Activated B cell treated with CpG ODN at 0.5 μM for 24 hours (primary cell): ENCODE data around the gene NTRK1. TPM values are rescaled to one million over a fixed set of nuclear protein-coding genes. Genes with fewer than 3 reads are reported as not detected.

ENCODE experiments used
- ATAC-seq: fragments of 200-7000 bp; cut with Tn5 transposase; one replicate; pipeline ENCODE4 v1.10.0; 2021; ENCODE audit warnings: low read depth, mild to moderate bottlenecking, moderate library complexity
- CTCF ChIA-PET: fragments of 350-600 bp; sonication (Branson Sonifier 250); formaldehyde crosslinking; loops from one replicate; lab custom pipeline; 2021; ENCODE audit warnings: antibody characterized with exemption; lab: Charles Lee
- POLR2A ChIA-PET: fragments of 350-600 bp; sonication (Branson Sonifier 250); formaldehyde crosslinking; loops from one replicate; lab custom pipeline; 2021; ENCODE audit warnings: antibody characterized with exemption; lab: Charles Lee
- DNase-seq: peaks from one replicate; pipeline ENCODE4 v3.0.0; 2022
- H3K27ac Mint-ChIP-seq: one replicate; pipeline ENCODE4 v1.8.0; 2020; ENCODE audit warnings: mixed read lengths
- H3K27me3 Mint-ChIP-seq: one replicate; pipeline ENCODE4 v1.8.0; 2021; ENCODE audit warnings: mixed read lengths
- H3K36me3 Mint-ChIP-seq: one replicate; pipeline ENCODE4 v1.8.0; 2021; ENCODE audit warnings: low read depth, mixed read lengths
- H3K4me1 Mint-ChIP-seq: one replicate; pipeline ENCODE4 v1.8.0; 2021; ENCODE audit warnings: mixed read lengths
- H3K4me3 Mint-ChIP-seq: one replicate; pipeline ENCODE4 v1.8.0; 2020; ENCODE audit warnings: mild to moderate bottlenecking, mixed read lengths
- H3K9me3 Mint-ChIP-seq: one replicate; pipeline ENCODE4 v1.8.0; 2020; ENCODE audit warnings: mixed read lengths
- CTCF ChIP-seq: fragments of 200-600 bp; IDR thresholded peaks from one replicate; pipeline ENCODE4 v1.8.0; 2022; ENCODE audit warnings: antibody characterized with exemption, mild to moderate bottlenecking
- intact Hi-C: fragments of 100-400 bp; cut with micrococcal nuclease; formaldehyde crosslinking; loops from one replicate; pipeline ENCODE4 v1.15.1; 2024
- total RNA-seq: library from RNA; stranded (reverse); gene quantifications from 2 replicates; pipeline ENCODE4 v1.2.3, GENCODE V29; 2022

NTRK1 gene
- total RNA-seq, 1 donor from 2014 or later: 0.11 TPM

DNA sequence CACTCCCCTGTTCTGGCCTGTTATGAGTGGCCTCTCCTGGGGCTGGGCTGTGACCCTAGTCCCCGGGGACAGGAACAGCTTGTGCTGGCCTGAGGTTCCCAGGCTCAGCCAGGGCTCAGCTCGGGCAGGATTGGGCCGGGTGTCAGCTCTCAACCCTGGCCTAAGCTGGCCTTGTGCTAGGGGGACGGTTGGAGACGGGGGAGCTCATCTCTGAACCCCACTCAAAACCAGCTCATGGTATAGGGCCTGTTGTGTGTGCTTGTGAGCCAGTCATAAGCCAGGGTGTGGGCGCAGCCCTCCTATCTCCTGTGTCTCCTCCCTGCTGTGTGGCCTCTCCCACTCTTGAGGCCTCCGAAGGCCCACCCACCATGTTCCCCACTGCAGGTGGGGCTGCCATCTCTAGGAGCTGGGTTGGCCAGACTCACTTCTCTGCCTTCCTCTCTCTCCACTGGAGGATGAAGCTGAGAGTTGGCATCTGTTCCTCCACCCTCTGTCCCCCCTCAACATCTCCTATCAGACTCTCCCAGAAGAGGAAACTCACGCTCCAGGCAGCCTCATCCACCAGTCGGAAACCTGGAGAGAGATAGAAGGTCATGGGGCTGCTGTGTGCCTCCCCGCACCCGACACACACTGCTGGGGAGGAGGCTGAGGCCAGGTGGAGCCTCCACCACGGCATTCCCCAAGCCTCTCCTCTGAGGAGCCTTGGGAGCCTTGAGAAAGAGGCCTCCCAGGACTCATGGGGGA, 34.2 kb downstream of the NTRK1 start:
- POLR2A ChIA-PET: no interaction called here
- CTCF ChIA-PET: no interaction called here

DNA sequence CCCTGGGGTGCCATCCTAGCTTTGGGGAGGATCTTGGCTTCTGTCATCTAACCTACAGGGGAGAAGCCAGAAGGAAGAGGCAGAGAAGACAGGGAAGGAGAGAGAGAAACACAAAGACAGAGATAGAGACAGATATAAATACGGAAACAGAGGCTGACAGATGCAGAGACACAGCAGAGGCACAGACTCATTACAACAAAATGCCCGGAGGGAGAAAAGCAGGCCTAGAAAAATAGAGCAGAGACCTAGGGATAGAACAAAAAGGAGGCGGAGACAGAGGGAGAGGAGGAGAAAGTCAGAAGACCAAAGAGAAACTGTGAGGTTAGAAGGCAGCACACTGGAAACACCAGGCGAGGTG, 34.8 kb downstream of the NTRK1 start:
- CTCF ChIA-PET: no interaction called here
- peaks cover 9% of the 10 kb centered on the region for H3K4me1 Mint-ChIP-seq

More for the DNA sequence above, 34.2 kb downstream of the NTRK1 start:
- Mint-ChIP-seq H3K9me3 (no peaks in the 10 kb centered on the region), H3K27ac (no peak overlapping the region), H3K36me3 (no peaks in the 10 kb centered on the region), H3K27me3 (peaks cover 69% of the 10 kb centered on the region), H3K4me3 (no peak overlapping the region), H3K4me1 (peaks cover 9% of the 10 kb centered on the region)
- intact Hi-C loops: loop anchor here (5.0 kb wide), 2 partner anchors 32 to 83 kb away; no protein-coding TSS in a partner anchor
- TF ChIP-seq CTCF: no peak
- no peak for DNase-seq
- no peak for ATAC-seq

DNA sequence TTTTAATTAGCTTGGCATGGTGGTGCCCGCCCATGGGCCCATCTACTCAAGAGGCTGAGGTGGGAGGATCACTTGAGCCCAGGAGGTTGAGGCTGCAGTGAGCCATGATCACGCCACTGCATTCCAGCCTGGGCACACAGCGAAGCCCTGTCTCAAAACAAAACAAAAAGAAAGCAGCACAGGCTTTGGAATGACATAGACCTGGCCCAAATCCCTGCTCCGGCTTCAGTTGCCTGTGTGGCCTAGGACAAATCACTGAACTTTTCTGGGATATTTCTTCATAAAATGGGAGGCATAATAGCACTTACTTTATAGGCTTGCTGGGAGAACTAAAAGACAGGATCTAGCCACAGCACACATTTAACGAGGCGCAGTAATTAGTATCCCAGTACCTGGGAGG, 35.3 kb downstream of the NTRK1 start:
- ATAC-seq: no peak
- H3K36me3 Mint-ChIP-seq: no peaks in the 10 kb centered on the region
- no peak for DNase-seq
- peaks cover 65% of the 10 kb centered on the region for H3K27me3 Mint-ChIP-seq
- no peak for TF ChIP-seq CTCF
- intact Hi-C loops: no loop called here
- H3K9me3 Mint-ChIP-seq: no peaks in the 10 kb centered on the region
- peaks cover 9% of the 10 kb centered on the region for H3K4me1 Mint-ChIP-seq
- no peak overlapping the region for H3K27ac Mint-ChIP-seq
- H3K4me3 Mint-ChIP-seq: no peak overlapping the region
- CTCF ChIA-PET: no interaction called here
- POLR2A ChIA-PET: no interaction called here

More for the DNA sequence above, 34.8 kb downstream of the NTRK1 start:
- H3K36me3 Mint-ChIP-seq: no peaks in the 10 kb centered on the region
- H3K27me3 Mint-ChIP-seq: peaks cover 67% of the 10 kb centered on the region
- H3K4me3 Mint-ChIP-seq: no peak overlapping the region
- ATAC-seq (no peak), DNase-seq (no peak)
- POLR2A ChIA-PET: no interaction called here
- no peaks in the 10 kb centered on the region for H3K9me3 Mint-ChIP-seq
- intact Hi-C loops: no loop called here
- no peak for TF ChIP-seq CTCF
- no peak overlapping the region for H3K27ac Mint-ChIP-seq

GRCh38 chr1:156896490-156897033, 35.9 kb downstream of the NTRK1 start:
- CTCF ChIA-PET: no interaction called here
- peaks cover 64% of the 10 kb centered on the region for H3K27me3 Mint-ChIP-seq
- intact Hi-C loops: no loop called here

More at GRCh38 chr1:156896490-156897033, 35.9 kb downstream of the NTRK1 start:
- DNase-seq (no peak), ATAC-seq (no peak)
- no peaks in the 10 kb centered on the region for H3K9me3 Mint-ChIP-seq
- TF ChIP-seq CTCF: no peak
- no peak overlapping the region for H3K27ac Mint-ChIP-seq
- POLR2A ChIA-PET: no interaction called here
- no peak overlapping the region for H3K4me3 Mint-ChIP-seq
- H3K4me1 Mint-ChIP-seq: peaks cover 9% of the 10 kb centered on the region
- no peaks in the 10 kb centered on the region for H3K36me3 Mint-ChIP-seq
